SK-N-SH (cell line): Measurements from ENCODE around the gene SUPT5H.

ENCODE experiments used
- RAD21 ChIP-seq: IDR thresholded peaks from 2 replicates; pipeline ENCODE4 v1.6.1; 2012; ENCODE audit warnings: mild to moderate bottlenecking, low read length
- REST ChIP-seq: IDR thresholded peaks from 2 replicates; pipeline ENCODE4 v1.6.1; 2012; ENCODE audit warnings: mild to moderate bottlenecking, low read depth, low read length, moderate library complexity
- RFX5 ChIP-seq: IDR thresholded peaks from 2 replicates; pipeline ENCODE4 v1.6.1; 2012; ENCODE audit warnings: mild to moderate bottlenecking, improper control_type of control experiment, low read length
- TAF1 ChIP-seq: IDR thresholded peaks from 2 replicates; pipeline ENCODE4 v1.6.1; 2012; ENCODE audit warnings: low read depth, mild to moderate bottlenecking, low read length, moderate library complexity, borderline replicate concordance
- TF ChIP-seq, protein P1 (sequence below): fragments of 150-350 bp; IDR thresholded peaks from 2 replicates; pipeline ENCODE4 v1.6.1; 2017; ENCODE audit warnings: antibody characterized with exemption, low read length, low read depth, borderline replicate concordance

DNA sequence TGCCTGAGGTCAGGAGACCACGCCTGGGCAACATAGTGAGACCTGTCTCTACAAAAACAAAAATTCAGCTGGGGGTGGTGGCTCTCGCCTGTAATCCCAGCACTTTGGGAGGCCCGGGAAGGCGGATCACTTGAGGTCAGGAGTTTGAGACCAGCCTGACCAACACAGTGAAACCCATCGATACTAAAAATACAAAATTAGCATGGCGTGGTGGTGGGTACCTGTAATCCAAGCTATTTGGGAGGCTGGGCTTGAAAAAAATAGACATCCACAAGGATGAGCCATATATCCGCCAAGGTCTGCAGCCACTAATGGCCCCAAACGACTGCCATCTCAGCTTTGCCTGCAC lies 12.7 kb upstream of the SUPT5H start:
- TF ChIP-seq TAF1 (no peak), RFX5 (no peak), REST (no peak), RAD21 (no peak)
- TF ChIP-seq, protein P1, sequence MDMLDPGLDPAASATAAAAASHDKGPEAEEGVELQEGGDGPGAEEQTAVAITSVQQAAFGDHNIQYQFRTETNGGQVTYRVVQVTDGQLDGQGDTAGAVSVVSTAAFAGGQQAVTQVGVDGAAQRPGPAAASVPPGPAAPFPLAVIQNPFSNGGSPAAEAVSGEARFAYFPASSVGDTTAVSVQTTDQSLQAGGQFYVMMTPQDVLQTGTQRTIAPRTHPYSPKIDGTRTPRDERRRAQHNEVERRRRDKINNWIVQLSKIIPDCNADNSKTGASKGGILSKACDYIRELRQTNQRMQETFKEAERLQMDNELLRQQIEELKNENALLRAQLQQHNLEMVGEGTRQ = no peak
